Trophoblast cell (in vitro differentiated cells and primary cell): ENCODE measurements around the gene CYB5R3.
"Not testable (repeated sequence)": the region's sequence is repeated elsewhere in the genome, so short reads cannot be mapped to it uniquely, and the experiment has no call there.

Source experiments
- DNase-seq, 2 donors: peaks; one replicate each; pipeline ENCODE4 v3.0.0-alpha.2; 2016
- H2AFZ ChIP-seq: 2 replicates; pipeline ENCODE4 v1.6.1; 2013; ENCODE audit warnings: low read length, moderate library complexity, mild to moderate bottlenecking; ENCODE audit not compliant: insufficient read depth, poor library complexity
- H2AK5ac ChIP-seq: 2 replicates; pipeline ENCODE4 v1.6.1; 2013; ENCODE audit warnings: mild to moderate bottlenecking, low read length
- H2BK120ac ChIP-seq: 2 replicates; pipeline ENCODE4 v1.6.1; 2013; ENCODE audit warnings: low read length, mild to moderate bottlenecking, moderate library complexity; ENCODE audit not compliant: insufficient read depth, poor library complexity
- H2BK12ac ChIP-seq: 2 replicates; pipeline ENCODE4 v1.6.1; 2013; ENCODE audit warnings: mild to moderate bottlenecking, low read length, moderate library complexity
- H2BK5ac ChIP-seq: 2 replicates; pipeline ENCODE4 v1.6.1; 2013; ENCODE audit warnings: low read length, low read depth, moderate library complexity, mild to moderate bottlenecking; ENCODE audit not compliant: poor library complexity
- H3K14ac ChIP-seq: 2 replicates; pipeline ENCODE4 v1.6.1; 2013; ENCODE audit warnings: mild to moderate bottlenecking, low read length
- H3K18ac ChIP-seq: 2 replicates; pipeline ENCODE4 v1.6.1; 2013; ENCODE audit warnings: mild to moderate bottlenecking, low read length
- H3K23ac ChIP-seq: 2 replicates; pipeline ENCODE4 v1.6.1; 2013; ENCODE audit warnings: low read length
- H3K27ac ChIP-seq: 2 replicates; pipeline ENCODE4 v1.5.1; 2013; ENCODE audit warnings: low read depth, mild to moderate bottlenecking, inconsistent platforms, low read length, moderate library complexity
- H3K27me3 ChIP-seq: 2 replicates; pipeline ENCODE4 v1.6.1; 2013; ENCODE audit warnings: inconsistent platforms, mild to moderate bottlenecking, low read length, moderate library complexity; ENCODE audit not compliant: insufficient read depth
- H3K36me3 ChIP-seq, 2 experiments: 1 replicate in 1 of 2; 2 replicates in 1 of 2; pipeline ENCODE4 v1.6.1; 2013; ENCODE audit warnings: low read length in 2 of 2, mild to moderate bottlenecking in 2 of 2, moderate library complexity in 1 of 2; ENCODE audit not compliant: insufficient read depth in 2 of 2, control insufficient read depth in 1 of 2
- H3K4ac ChIP-seq: 2 replicates; pipeline ENCODE4 v1.6.1; 2013; ENCODE audit warnings: low read depth, mild to moderate bottlenecking, low read length, moderate library complexity
- H3K4me1 ChIP-seq, 2 experiments: 1 replicate in 1 of 2; 2 replicates in 1 of 2; pipeline ENCODE4 v1.6.1; 2013; ENCODE audit warnings: low read length in 2 of 2, mild to moderate bottlenecking in 2 of 2, moderate library complexity in 1 of 2; ENCODE audit not compliant: insufficient read depth in 2 of 2, control insufficient read depth in 1 of 2
- H3K4me2 ChIP-seq: 2 replicates; pipeline ENCODE4 v1.6.1; 2013; ENCODE audit warnings: inconsistent platforms, mild to moderate bottlenecking, low read length, moderate library complexity
- H3K4me3 ChIP-seq: 2 replicates; pipeline ENCODE4 v1.5.1; 2013; ENCODE audit warnings: mild to moderate bottlenecking, low read depth, low read length, inconsistent platforms
- H3K79me1 ChIP-seq: one replicate; pipeline ENCODE4 v1.6.1; 2013; ENCODE audit warnings: low read length
- H3K79me2 ChIP-seq: 2 replicates; pipeline ENCODE4 v1.6.1; 2013; ENCODE audit warnings: low read length, mild to moderate bottlenecking; ENCODE audit not compliant: control insufficient read depth, insufficient read depth, poor library complexity
- H3K9ac ChIP-seq: 2 replicates; pipeline ENCODE4 v1.6.1; 2013; ENCODE audit warnings: mild to moderate bottlenecking, low read length
- H3K9me3 ChIP-seq: 2 replicates; pipeline ENCODE4 v1.6.1; 2013; ENCODE audit warnings: low read depth, mild to moderate bottlenecking, control low read depth, inconsistent platforms, low read length; ENCODE audit not compliant: insufficient read depth
- H4K12ac ChIP-seq: 2 replicates; pipeline ENCODE4 v1.6.1; 2013; ENCODE audit warnings: low read depth, mild to moderate bottlenecking, low read length, moderate library complexity
- H4K8ac ChIP-seq: 2 replicates; pipeline ENCODE4 v1.6.1; 2013; ENCODE audit warnings: low read depth, mild to moderate bottlenecking, low read length, moderate library complexity
- H4K91ac ChIP-seq: one replicate; pipeline ENCODE4 v1.6.1; 2013; ENCODE audit warnings: low read depth, mild to moderate bottlenecking, low read length, moderate library complexity
- whole genome bisulfite sequencing: extraction: QIAGEN DNeasy Blood & Tissue Kit; methylation state at CpG from one replicate; pipeline ENCODE4 v1.1.7; 2013; ENCODE audit warnings: missing lambda C conversion rate; ENCODE audit not compliant: insufficient read length, insufficient coverage; ENCODE audit errors: extremely low coverage; 5-methylcytosine and 5-hydroxymethylcytosine counted together

Gene CYB5R3

GRCh38 chr22:42619261-42620063 lies 29.7 kb downstream of the CYB5R3 start:
- Histone ChIP-seq H2AFZ (no peak overlapping the region), H4K8ac (no peak overlapping the region), H3K27me3 (no peaks in the 10 kb centered on the region), H3K4ac (no peak overlapping the region), H2BK120ac (no peak overlapping the region), H3K18ac (no peak overlapping the region), H3K9ac (no peak overlapping the region), H3K14ac (no peak overlapping the region), H4K91ac (no peak overlapping the region), H4K12ac (no peak overlapping the region), H3K4me3 (no peak overlapping the region), H3K4me1 (peaks cover 10% of the 10 kb centered on the region in 2 experiments), H2BK5ac (no peak overlapping the region), H3K9me3 (no peaks in the 10 kb centered on the region), H3K79me1 (peaks cover 2% of the 10 kb centered on the region), H2BK12ac (no peak overlapping the region), H2AK5ac (no peak overlapping the region), H3K4me2 (no peak overlapping the region), H3K36me3 (peaks cover 27 to 28% of the 10 kb centered on the region in 2 experiments), H3K23ac (no peak overlapping the region), H3K27ac (no peak overlapping the region), H3K79me2 (peaks cover 2% of the 10 kb centered on the region)
- DNase-seq: no peak
- WGBS: no CpG with 5 or more reads among the region's 35 CpGs

- Histone ChIP-seq H4K12ac (no peak overlapping the region), H3K9ac (no peak overlapping the region), H2BK5ac (no peak overlapping the region), H2BK12ac (no peak overlapping the region), H4K91ac (no peak overlapping the region), H3K4me2 (no peak overlapping the region), H3K4ac (no peak overlapping the region), H3K23ac (no peak overlapping the region), H3K4me1 (peaks cover 12 to 14% of the 10 kb centered on the region in 2 experiments), H3K27me3 (no peaks in the 10 kb centered on the region), H3K14ac (no peak overlapping the region), H3K27ac (no peak overlapping the region), H3K79me1 (peaks cover 8% of the 10 kb centered on the region), H3K9me3 (no peaks in the 10 kb centered on the region), H3K4me3 (no peak overlapping the region), H3K18ac (no peak overlapping the region), H3K79me2 (peaks cover 12% of the 10 kb centered on the region), H3K36me3 (peaks cover 17 to 18% of the 10 kb centered on the region in 2 experiments), H2AFZ (no peak overlapping the region), H4K8ac (no peak overlapping the region), H2BK120ac (no peak overlapping the region), H2AK5ac (no peak overlapping the region)
- no CpG with 5 or more reads among the region's 20 CpGs for WGBS
- peak in 1 of 2 donors; percentile 24 for DNase-seq
Observed at GRCh38 chr22:42617155-42617983, 31.8 kb downstream of the CYB5R3 start.

- not testable (repeated sequence) for H3K18ac ChIP-seq, H3K23ac ChIP-seq, H2BK5ac ChIP-seq, H3K4me3 ChIP-seq, H4K91ac ChIP-seq, H3K14ac ChIP-seq, H2AFZ ChIP-seq, H2AK5ac ChIP-seq, H2BK120ac ChIP-seq, H4K12ac ChIP-seq, DNase-seq, H2BK12ac ChIP-seq, H3K79me1 ChIP-seq, H3K4ac ChIP-seq, H3K9me3 ChIP-seq, H3K9ac ChIP-seq, H3K27me3 ChIP-seq
- Histone ChIP-seq H3K36me3 (peaks cover 18 to 24% of the 10 kb centered on the region in 2 experiments), H3K79me2 (peaks cover 14% of the 10 kb centered on the region), H3K4me1 (peaks cover 8 to 14% of the 10 kb centered on the region in 2 experiments), H4K8ac (peak overlapping the region; percentile 0), H3K27ac (peak overlapping the region; percentile 19), H3K4me2 (peak overlapping the region; percentile 42)
- WGBS: no CpG with 5 or more reads among the region's 13 CpGs
Observed at GRCh38 chr22:42615860-42616175, 33.4 kb downstream of the CYB5R3 start.

- H3K4me2 ChIP-seq: peak overlapping the region; percentile 42
- H3K79me2 ChIP-seq: peaks cover 19% of the 10 kb centered on the region
- no peak overlapping the region for H2AFZ ChIP-seq
- no peak overlapping the region for H4K91ac ChIP-seq
- no peak overlapping the region for H3K14ac ChIP-seq
- H2BK12ac ChIP-seq: no peak overlapping the region
- no CpG with 5 or more reads among the region's 35 CpGs for WGBS
- no peak overlapping the region for H3K4me3 ChIP-seq
- no peaks in the 10 kb centered on the region for H3K27me3 ChIP-seq
- DNase-seq: peak; percentile 99
- H3K23ac ChIP-seq: no peak overlapping the region
- peak overlapping the region; percentile 92 for H2BK5ac ChIP-seq
- H3K18ac ChIP-seq: no peak overlapping the region
- no peaks in the 10 kb centered on the region for H3K9me3 ChIP-seq
- peaks cover 8% of the 10 kb centered on the region for H3K79me1 ChIP-seq
- H3K4ac ChIP-seq: no peak overlapping the region
- no peak overlapping the region for H2BK120ac ChIP-seq
- no peak overlapping the region for H2AK5ac ChIP-seq
- peaks cover 8 to 14% of the 10 kb centered on the region in 2 experiments for H3K4me1 ChIP-seq
- peak overlapping the region; percentile 13 for H4K12ac ChIP-seq
- peak overlapping the region; percentile 98 for H3K27ac ChIP-seq
- H4K8ac ChIP-seq: peak overlapping the region; percentile 0
- H3K36me3 ChIP-seq: peaks cover 16 to 22% of the 10 kb centered on the region in 2 experiments
- no peak overlapping the region for H3K9ac ChIP-seq
Observed at GRCh38 chr22:42615092-42615859, 33.9 kb downstream of the CYB5R3 start.
